Mucosa of descending colon (tissue), 3 donors: Measurements from ENCODE around the gene FGF22. TPM values are rescaled to one million over a fixed set of nuclear protein-coding genes. Genes with fewer than 3 reads are reported as not detected.

ENCODE experiments used
- ATAC-seq: fragments of 200-7000 bp; cut with Tn5 transposase; one replicate; pipeline ENCODE4 v1.9.1; 2020; ENCODE audit warnings: mild to moderate bottlenecking, moderate library complexity
- DNase-seq, 3 donors: peaks; one replicate each; pipeline ENCODE4 v3.0.0-alpha.2; 2020
- H3K36me3 ChIP-seq: fragments of 200-600 bp; one replicate; pipeline ENCODE4 v1.8.0; 2021; ENCODE audit warnings: low read depth, mild to moderate bottlenecking
- H3K4me1 ChIP-seq: fragments of 200-600 bp; one replicate; pipeline ENCODE4 v1.8.0; 2021; ENCODE audit warnings: low read depth, mild to moderate bottlenecking
- H3K4me3 ChIP-seq: fragments of 200-600 bp; one replicate; pipeline ENCODE4 v1.8.0; 2021; ENCODE audit warnings: mild to moderate bottlenecking
- H3K9me3 ChIP-seq: fragments of 200-600 bp; one replicate; pipeline ENCODE4 v1.8.0; 2021; ENCODE audit warnings: mild to moderate bottlenecking
- CTCF ChIP-seq: fragments of 200-600 bp; IDR thresholded peaks from one replicate; pipeline ENCODE4 v1.8.0; 2022; ENCODE audit warnings: antibody characterized with exemption, mild to moderate bottlenecking
- intact Hi-C, 2 donors: fragments of 100-400 bp; cut with DNase I in 1 of 2; cut with micrococcal nuclease in 1 of 2; formaldehyde crosslinking; loops; one replicate each; pipeline versions ENCODE4 v1.11.0 to v1.11.1; 2022; cut with DNase I, micrococcal nuclease
- total RNA-seq, 3 donors: library from RNA; stranded (reverse); fragmentation: NEBNext Ultra II Directional in 2 of 3; extraction: Animal tissue kit (Norgen Biotek cat#: 25700) in 2 of 3; gene quantifications; one replicate each; pipeline versions ENCODE4 v1.2.1 to v1.2.4, GENCODE V29; 2021 to 2023
- donor health status: DM: no; HTN: no; CAD: no; lungs with moderate emphysema.
- donor health status: DM: no; HTN: no; CAD: no.
- donor health status: DM: no; HTN: yes; CAD: no.

Gene FGF22
- total RNA-seq, 3 donors from 2014 or later = 0.23 to 0.82 TPM; not detected in 1

- Histone ChIP-seq H3K9me3 (no peaks in the 10 kb centered on the region), H3K36me3 (no peaks in the 10 kb centered on the region), H3K4me3 (peak overlapping the region; percentile 54), H3K4me1 (peaks cover 11% of the 10 kb centered on the region)
- intact Hi-C loops = no loop called here
- peak; percentile 92 for ATAC-seq
- peak; percentile 99 to 100 (median 100) for DNase-seq
- TF ChIP-seq CTCF = peak; percentile 61
Measured at GRCh38 chr19:680287-681028, 40.8 kb downstream of the FGF22 start.

GRCh38 chr19:681029-682019 lies 41.6 kb downstream of the FGF22 start:
- intact Hi-C loops = no loop called here
- no peak overlapping the region for H3K4me3 ChIP-seq
- H3K4me1 ChIP-seq = peaks cover 5% of the 10 kb centered on the region
- no peaks in the 10 kb centered on the region for H3K9me3 ChIP-seq
- no peaks in the 10 kb centered on the region for H3K36me3 ChIP-seq
- TF ChIP-seq CTCF = no peak
- DNase-seq = peak; percentile 82 to 95 (median 91)
- ATAC-seq = no peak

GRCh38 chr19:682678-683320 lies 43.1 kb downstream of the FGF22 start:
- ATAC-seq (no peak), DNase-seq (peak in 1 of 3 donors; percentile 63)
- Histone ChIP-seq H3K9me3 (no peaks in the 10 kb centered on the region), H3K4me1 (peaks cover 5% of the 10 kb centered on the region), H3K4me3 (no peak overlapping the region), H3K36me3 (no peaks in the 10 kb centered on the region)
- intact Hi-C loops = no loop called here
- TF ChIP-seq CTCF = no peak

GRCh38 chr19:685454-685931 lies 45.8 kb downstream of the FGF22 start:
- H3K9me3 ChIP-seq = no peaks in the 10 kb centered on the region
- H3K4me1 ChIP-seq = no peaks in the 10 kb centered on the region
- intact Hi-C loops = no loop called here
- DNase-seq = no peak
- TF ChIP-seq CTCF = no peak
- no peak overlapping the region for H3K4me3 ChIP-seq
- no peaks in the 10 kb centered on the region for H3K36me3 ChIP-seq
- no peak for ATAC-seq

GRCh38 chr19:686589-687297 lies 47.1 kb downstream of the FGF22 start:
- no peaks in the 10 kb centered on the region for H3K4me1 ChIP-seq
- no peaks in the 10 kb centered on the region for H3K36me3 ChIP-seq
- intact Hi-C loops = no loop called here
- no peak overlapping the region for H3K4me3 ChIP-seq
- ATAC-seq (no peak), DNase-seq (no peak)
- no peaks in the 10 kb centered on the region for H3K9me3 ChIP-seq
- no peak for TF ChIP-seq CTCF
